GM18517 (cell line): Measurements from ENCODE around the gene SIGLEC10.

Experiments
- ATAC-seq: cut with Tn5 transposase; IDR thresholded peaks from one replicate; pipeline ENCODE4 v1.9.1; 2021; ENCODE audit warnings: mild to moderate bottlenecking, moderate library complexity; ENCODE audit not compliant: unreplicated experiment

The SIGLEC10 gene

GRCh38 chr19:51396175-51396574 lies 21.3 kb downstream of the SIGLEC10 start:
- no peak for ATAC-seq

- peak; percentile 88 for ATAC-seq
Observed at GRCh38 chr19:51394050-51394836, 23.2 kb downstream of the SIGLEC10 start.

DNA sequence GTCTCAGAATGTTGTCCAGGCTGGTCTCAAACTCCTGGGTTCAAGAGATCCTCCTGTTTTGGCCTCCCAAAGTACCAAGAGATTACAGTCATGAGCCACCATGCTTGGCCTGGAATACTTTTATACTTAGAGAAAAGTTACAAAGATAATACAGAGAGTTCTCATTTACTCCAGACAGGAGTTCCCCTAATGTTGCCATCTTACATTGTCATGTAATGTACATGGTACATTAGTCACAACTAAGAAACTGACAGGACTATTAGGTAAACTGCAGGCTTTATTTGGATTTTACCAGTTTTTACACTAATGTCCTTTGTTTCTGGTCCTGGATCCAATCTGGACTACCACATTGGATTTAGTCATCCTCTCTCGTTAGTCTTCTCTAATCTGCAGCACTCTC lies 24.7 kb downstream of the SIGLEC10 start:
- ATAC-seq = no peak

DNA sequence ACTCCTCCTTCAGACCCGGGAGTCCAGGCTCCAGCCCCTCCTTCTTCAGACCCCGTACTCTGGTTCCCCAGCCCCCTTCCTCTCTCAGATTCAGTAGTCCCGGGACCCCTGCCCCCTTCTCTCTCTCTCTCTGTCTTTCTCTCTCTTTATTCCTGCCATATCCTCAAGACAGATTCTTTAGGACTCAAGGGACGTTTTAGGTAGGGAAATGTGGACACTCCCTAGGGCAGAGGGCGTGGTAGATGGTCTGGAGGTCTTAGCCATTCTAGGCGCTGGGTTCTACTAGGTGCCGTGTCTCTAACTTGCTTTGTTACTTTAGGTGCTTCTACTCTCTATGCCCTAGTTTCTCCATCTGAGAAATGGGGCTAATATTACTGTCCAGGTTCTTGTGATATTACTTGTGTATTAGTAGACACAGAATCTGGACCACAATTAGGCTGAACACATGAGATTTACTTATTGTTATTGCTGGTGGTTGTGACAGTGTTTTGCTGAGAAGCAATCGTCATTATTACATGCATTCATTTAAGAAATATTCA lies 26.3 kb downstream of the SIGLEC10 start:
- no peak for ATAC-seq

DNA sequence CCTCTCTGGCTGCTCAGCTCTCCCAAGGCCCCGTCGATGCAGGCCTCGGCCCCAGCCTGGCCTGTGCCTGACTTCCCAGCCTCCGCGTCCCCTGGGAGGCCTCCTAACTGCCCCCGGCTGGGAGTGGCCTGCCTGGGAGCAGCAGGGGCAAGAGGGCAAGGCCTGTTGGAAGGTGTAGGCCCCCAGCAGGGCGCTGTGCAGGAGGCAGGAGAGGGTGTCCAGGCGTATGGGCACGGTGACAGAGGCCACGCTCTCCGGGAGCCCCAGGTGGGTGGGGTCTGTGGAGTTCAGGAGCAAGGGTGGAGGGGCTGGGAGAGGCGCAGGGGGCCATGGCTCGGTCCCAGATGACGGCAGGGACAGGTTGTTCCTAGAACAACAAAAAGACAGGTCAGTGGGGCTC lies 28.3 kb downstream of the SIGLEC10 start:
- no peak for ATAC-seq

DNA sequence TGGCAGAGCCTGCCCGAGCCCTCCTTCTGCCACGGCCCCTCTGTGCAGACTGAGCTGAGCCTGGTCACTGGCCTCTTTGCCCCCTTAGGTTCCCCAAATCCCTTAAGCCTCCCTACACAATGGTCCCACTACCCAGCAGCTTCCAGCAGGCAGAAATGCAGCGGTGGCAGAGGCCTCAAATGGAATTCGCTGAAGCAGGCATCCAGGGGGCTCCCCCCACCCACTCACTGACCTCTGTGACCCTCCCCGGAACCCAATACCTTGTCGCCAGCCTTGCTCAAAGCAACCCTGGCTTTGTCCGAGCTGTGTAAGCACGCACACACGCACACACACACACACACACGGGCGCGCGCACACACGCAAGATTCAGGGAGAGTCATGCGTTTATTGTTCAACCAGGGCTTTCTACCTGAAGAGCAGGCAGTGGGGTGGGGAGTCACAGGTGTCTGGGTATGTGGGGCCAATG lies 29.5 kb downstream of the SIGLEC10 start, which contains the start of gene LIM2:
LIM2 (minus strand) TSS at position 51 of the 466 bp plus-strand sequence. CDS start 531 bp downstream, outside the sequence.
- no peak for ATAC-seq

GRCh38 chr19:51386882-51387520 lies 30.4 kb downstream of the SIGLEC10 start:
- ATAC-seq = no peak

GRCh38 chr19:51382004-51382403 lies 35.4 kb downstream of the SIGLEC10 start:
- no peak for ATAC-seq

DNA sequence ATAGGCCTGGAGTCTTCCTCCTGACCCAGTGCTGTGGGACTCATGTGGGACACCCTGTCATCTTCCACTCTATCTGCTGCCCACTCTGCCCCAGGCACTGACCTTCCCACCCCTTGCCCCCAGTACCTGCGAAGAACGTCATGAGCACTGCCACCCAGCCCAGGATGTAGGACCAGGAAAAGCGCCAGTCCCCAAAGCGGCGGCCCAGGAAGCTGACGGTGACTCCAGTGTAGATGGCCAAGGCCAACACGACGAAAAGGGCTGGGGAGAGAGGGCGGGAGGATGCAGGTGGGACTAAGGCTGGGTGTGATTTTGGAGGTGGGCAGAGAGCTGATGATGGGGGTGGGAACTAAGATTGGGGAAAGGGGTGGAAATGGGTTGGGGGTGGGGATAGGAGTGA lies 37.1 kb downstream of the SIGLEC10 start:
- no peak for ATAC-seq

DNA sequence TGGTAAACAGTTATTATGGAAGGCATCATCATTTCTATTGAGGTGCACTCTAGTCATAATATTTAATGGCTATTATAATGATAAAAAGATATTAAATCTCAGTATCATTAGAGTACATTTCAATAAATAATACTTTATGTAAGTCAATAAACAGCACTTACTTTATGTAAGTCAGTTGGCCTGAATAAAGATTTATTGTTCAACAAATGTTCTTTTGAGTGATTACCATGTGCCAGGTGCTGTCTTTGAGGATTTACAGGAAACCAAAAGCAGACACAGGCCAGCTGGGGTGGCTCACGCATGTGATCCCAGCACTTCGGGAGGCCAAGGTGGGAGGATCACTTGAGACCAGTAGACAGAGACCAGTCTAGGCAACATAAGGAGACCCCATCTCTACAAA lies 40.0 kb downstream of the SIGLEC10 start:
- no peak for ATAC-seq

DNA sequence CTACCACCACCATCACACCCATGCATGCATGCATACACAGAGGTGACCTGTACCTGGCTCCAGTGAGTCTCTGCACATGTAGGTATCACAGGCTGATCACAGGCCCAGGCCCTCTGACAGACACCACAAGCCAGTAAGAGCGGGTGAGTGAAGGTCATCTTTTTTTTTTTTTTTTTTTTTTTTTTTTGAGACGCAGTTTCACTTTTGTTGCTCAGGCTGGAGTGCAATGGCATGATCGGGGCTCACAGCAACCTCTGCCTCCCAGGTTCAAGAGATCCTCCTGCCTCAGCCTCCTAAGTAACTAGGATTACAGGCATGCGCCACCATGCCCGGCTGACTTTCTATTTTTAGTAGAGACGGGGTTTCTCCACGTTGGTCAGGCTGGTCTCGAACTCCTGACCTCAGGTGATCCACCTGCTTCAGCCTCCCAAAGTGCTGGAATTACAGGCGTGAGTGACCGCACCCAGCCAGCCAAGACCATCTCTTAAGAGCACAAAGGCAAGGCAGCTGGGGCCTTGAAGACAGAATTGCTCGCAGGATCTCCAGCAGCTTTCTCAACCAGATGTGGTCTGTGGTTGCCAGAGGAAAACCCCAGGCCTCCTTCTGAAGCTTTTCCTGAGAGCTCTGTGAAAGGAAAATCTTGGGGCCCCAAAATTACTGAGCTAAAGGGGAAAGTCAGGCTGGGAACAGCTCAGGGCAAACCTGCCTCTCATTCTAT lies 41.8 kb downstream of the SIGLEC10 start:
- no peak for ATAC-seq

DNA sequence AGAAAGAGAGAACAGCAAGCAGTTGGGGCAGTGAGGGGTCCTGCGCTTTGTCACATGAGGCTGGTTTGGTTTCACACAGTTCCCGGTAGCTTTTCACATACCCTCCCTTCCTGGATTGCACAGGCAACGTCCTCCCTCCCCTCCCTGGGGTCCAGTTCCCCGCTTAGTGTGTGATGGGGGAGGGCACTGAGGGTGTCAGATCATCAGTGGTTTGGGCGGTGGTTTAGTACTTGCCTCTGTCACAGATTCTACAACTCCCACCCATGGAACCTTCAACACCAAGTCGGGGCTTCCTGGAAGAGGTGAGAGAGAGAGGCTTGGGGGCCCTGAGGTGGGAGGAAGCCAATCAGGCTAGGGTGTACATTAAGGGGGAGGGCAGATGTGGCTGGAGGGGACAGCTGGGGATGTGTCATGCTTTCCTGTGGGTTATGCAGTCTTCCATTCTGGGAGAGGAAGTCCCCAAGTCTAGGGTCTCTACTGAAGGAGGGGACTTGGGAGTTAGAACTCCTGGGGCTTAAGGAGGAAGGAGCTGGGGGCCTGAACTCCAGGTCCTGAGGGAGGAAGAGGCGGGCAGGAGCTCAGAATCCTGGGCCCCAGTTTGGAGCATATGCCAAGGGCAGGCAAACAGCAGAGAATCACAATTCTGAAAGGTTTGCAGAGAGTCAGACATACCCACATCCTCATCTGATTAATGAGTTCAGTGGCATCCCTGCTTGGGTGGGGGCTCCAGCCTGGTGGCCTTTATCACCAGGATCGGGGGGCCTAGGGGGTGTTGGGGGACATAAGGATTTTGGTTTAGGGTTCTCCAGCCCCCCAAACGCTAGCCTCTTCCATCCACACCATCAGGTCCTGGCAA lies 44.6 kb downstream of the SIGLEC10 start, which contains the start of gene NKG7:
NKG7 (minus strand) TSS at position 6 of the 856 bp plus-strand sequence. CDS start 119 bp downstream, outside the sequence.
- no peak for ATAC-seq

GRCh38 chr19:51372021-51372648 lies 45.3 kb downstream of the SIGLEC10 start:
- ATAC-seq = no peak

GRCh38 chr19:51371186-51371690 lies 46.2 kb downstream of the SIGLEC10 start:
- ATAC-seq = no peak

- ATAC-seq = no peak
Observed at GRCh38 chr19:51370230-51370629, 47.2 kb downstream of the SIGLEC10 start.

- ATAC-seq = no peak
Observed at GRCh38 chr19:51368366-51369282, 48.8 kb downstream of the SIGLEC10 start, which contains the start of gene CLDND2. Gene CLDND2, minus strand, starts transcription at chr19:51369003. Its CDS starts 426 bp downstream, at chr19:51368577.

GRCh38 chr19:51367565-51368365 lies 49.7 kb downstream of the SIGLEC10 start:
- peak; percentile 77 for ATAC-seq

GRCh38 chr19:51367255-51367564 lies 50.2 kb downstream of the SIGLEC10 start:
- ATAC-seq = no peak
